ENCODE measurements around the gene KCNJ10.

Gene KCNJ10

DNA sequence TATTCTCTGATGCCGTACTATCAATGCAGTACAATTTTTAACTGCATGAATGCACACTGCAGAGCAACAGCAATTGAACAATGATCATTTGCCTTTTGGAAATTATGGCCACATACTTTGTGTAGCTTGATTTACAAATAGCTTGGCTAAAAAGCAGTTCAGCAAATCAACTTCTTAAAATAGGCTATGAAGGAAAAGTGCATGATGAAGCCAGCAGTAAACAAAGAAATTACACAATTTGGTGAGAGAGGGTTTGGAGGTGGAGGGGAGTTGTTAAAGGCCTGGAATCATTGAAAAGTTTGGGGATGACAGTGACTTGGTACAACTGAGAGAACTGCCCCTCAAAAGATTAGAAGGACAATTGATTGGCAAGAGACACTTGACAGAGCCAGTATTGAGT lies 44.6 kb downstream of the KCNJ10 start:
- no peak overlapping the region for H3K4me3 ChIP-seq (replicated peaks; ENCODE audit: low read depth, low read length)
- no peak for DNase-seq (ENCODE audit: extremely low read depth, low read depth)
- TF ChIP-seq CTCF (IDR thresholded peaks at IDR 0.05; ENCODE audit: low read depth, low read length, missing control alignments): no peak

DNA sequence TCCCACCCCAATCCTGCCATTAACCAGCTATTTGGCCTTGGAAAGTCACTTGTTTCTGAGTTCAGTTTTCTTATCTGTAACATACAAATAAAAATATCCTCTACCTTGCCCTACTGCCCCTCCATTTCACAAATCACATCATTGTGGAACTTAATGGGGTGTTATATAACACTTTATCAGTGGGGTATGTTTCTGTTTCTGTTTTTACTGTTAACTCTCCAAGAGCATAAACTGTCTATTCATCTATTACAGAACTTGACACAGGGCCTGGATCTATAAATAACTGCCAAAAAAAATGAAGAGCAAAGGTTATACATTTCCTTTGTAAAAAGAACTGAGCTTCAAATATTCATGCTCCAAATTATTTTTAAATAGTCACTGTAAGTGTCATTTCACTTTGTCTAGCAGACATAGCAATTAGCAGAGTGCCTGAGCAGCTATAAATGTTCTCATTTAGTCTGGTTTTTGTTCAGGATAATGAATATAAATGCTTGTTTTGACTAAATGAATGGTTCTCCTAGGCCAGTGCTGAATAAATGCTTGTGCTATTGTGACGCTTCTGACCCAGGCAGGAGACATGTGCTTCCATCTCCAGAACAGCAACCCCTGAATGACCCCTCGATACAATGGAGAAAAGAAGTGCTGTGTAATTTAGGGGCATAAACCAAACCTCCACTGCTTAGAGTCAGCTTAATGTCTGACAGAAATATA lies 45.6 kb downstream of the KCNJ10 start:
- DNase-seq (ENCODE audit: extremely low read depth, low read depth): no peak
- TF ChIP-seq CTCF (IDR thresholded peaks at IDR 0.05; ENCODE audit: low read depth, low read length, missing control alignments): no peak
- H3K4me3 ChIP-seq (replicated peaks; ENCODE audit: low read depth, low read length): no peak overlapping the region

DNA sequence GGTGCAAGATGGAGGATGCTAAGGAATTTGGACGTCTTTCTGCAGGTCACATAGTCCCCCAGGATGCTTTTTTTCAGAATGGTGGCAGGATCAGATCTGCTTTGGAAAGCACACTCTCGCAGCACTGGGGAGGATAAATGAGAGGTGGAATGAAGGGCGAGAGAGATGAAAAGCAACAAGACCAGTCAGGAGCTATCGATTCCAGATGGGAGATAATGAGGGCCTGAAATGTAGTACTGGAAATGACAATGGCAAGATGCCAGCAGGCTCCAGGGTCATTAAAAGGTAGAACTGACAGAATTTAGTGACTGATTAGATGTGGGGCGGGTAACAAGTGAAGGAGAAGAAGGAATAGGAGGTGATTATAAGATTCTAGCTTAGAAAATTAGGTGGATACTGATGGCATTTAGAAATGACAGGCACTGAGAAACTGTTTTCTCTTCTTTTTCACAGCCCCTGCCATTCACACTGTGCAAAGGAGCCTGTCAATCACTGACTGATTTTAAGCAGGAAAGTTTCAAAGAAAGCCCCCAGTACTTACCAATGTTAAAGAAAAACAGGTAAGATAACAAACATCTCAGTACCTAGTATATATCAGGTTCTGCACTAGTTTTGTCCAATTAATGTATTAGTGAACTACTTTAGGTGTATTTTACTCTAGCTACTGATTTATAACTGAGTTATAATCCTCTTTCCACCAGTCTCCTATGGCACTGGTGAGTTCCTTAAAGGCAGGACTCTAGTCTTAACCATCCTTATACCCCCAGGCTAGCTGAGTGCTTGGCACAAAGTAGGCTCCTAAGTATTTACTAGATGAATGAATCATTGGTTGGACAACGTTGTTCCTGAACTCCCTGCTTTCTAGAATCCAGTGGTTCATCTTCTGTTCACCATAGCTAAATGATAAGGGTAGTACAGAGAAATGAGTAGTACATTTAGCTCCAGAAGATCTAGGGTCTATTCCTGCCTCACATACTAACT lies 47.3 kb downstream of the KCNJ10 start:
- DNase-seq (ENCODE audit: extremely low read depth, low read depth): no peak
- no peak overlapping the region for H3K4me3 ChIP-seq (replicated peaks; ENCODE audit: low read depth, low read length)
- no peak for TF ChIP-seq CTCF (IDR thresholded peaks at IDR 0.05; ENCODE audit: low read depth, low read length, missing control alignments)

GRCh38 chr1:160021376-160022074 lies 48.4 kb downstream of the KCNJ10 start:
- no peak for DNase-seq (ENCODE audit: extremely low read depth, low read depth)
- H3K4me3 ChIP-seq (replicated peaks; ENCODE audit: low read depth, low read length): no peak overlapping the region
- TF ChIP-seq CTCF (IDR thresholded peaks at IDR 0.05; ENCODE audit: low read depth, low read length, missing control alignments): no peak

DNA sequence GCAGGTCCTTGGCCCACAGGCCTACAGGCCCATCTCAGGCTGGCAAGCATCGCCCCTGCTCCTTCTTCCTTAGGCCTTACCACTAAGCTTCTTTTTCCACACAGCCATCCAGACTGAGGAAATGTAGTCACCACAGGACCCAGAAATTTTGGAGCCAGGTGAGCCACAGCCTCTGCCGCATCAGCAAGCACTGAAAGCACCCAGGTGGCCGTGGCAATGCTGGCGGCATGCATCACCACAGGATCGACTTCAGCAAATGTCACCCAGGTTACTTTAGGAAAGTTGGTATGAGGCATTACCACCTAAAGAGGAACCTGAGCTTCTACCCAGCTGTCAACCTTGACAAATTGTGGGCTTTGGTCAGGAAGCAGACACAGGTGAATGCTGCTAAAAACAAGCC lies 49.8 kb downstream of the KCNJ10 start:
- H3K4me3 ChIP-seq (replicated peaks; ENCODE audit: low read depth, low read length): no peak overlapping the region
- TF ChIP-seq CTCF (IDR thresholded peaks at IDR 0.05; ENCODE audit: low read depth, low read length, missing control alignments): no peak
- no peak for DNase-seq (ENCODE audit: extremely low read depth, low read depth)

- DNase-seq (ENCODE audit: extremely low read depth, low read depth): no peak
- TF ChIP-seq CTCF (IDR thresholded peaks at IDR 0.05; ENCODE audit: low read depth, low read length, missing control alignments): no peak
- H3K4me3 ChIP-seq (replicated peaks; ENCODE audit: low read depth, low read length): no peak overlapping the region
Measured at GRCh38 chr1:160018900-160019299, 51.1 kb downstream of the KCNJ10 start.

Measured in HFF-Myc (cell line).